Measurements from ENCODE around the gene UMODL1.

Gene UMODL1

GRCh38 chr21:42158846-42159245 is 87.7 kb downstream of the UMODL1 start:
- CTCF ChIA-PET: interaction anchor here (0.5 to 3.2 kb wide), 4 partner anchors 10 to 289 kb away, joined by 3 to 23 read pairs (median 4); no protein-coding TSS in a partner anchor

GRCh38 chr21:42159560-42160110 is 88.5 kb downstream of the UMODL1 start:
- no peaks in the 10 kb centered on the region for H3K4me1 ChIP-seq (ENCODE audit: control insufficient read depth, insufficient read depth, low read length)
- H3K27ac ChIP-seq (ENCODE audit: extremely low read depth, low read depth, low read length): no peak overlapping the region
- H3K9me3 ChIP-seq (ENCODE audit: control insufficient read depth, insufficient read depth, low read depth, low read length): no peaks in the 10 kb centered on the region
- ChIA-PET POLR2A (no interaction called here), CTCF (interaction anchor here (0.7 to 3.2 kb wide), 3 partner anchors 10 to 150 kb away, joined by 3 to 23 read pairs (median 3); no protein-coding TSS in a partner anchor)
- no peak for TF ChIP-seq ZNF621 (tag by site-specific recombination; IDR thresholded peaks at IDR 0.05)
- TF ChIP-seq, protein P1, sequence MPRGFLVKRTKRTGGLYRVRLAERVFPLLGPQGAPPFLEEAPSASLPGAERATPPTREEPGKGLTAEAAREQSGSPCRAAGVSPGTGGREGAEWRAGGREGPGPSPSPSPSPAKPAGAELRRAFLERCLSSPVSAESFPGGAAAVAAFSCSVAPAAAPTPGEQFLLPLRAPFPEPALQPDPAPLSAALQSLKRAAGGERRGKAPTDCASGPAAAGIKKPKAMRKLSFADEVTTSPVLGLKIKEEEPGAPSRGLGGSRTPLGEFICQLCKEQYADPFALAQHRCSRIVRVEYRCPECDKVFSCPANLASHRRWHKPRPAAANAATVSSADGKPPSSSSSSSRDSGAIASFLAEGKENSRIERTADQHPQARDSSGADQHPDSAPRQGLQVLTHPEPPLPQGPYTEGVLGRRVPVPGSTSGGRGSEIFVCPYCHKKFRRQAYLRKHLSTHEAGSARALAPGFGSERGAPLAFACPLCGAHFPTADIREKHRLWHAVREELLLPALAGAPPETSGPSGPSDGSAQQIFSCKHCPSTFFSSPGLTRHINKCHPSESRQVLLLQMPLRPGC (tag by site-specific recombination; IDR thresholded peaks at IDR 0.05): no peak
- TF ChIP-seq ZIC2 (tag by site-specific recombination; IDR thresholded peaks at IDR 0.05): peak; percentile 20; the same call in 1 of the 2 replicates
- TF ChIP-seq GLIS1 (tag by site-specific recombination; IDR thresholded peaks at IDR 0.05): peak; percentile 55
- no peak for TF ChIP-seq ZBTB21 (tag by site-specific recombination; IDR thresholded peaks at IDR 0.05)
- H3K4me3 ChIP-seq (ENCODE audit: low read depth, low read length): no peak overlapping the region
- H3K36me3 ChIP-seq (ENCODE audit: control insufficient read depth in 2 of 2, insufficient read depth in 1 of 2, low read length in 2 of 2): no peaks in the 10 kb centered on the region

More at GRCh38 chr21:42158846-42159245, 87.7 kb downstream of the UMODL1 start:
- no peaks in the 10 kb centered on the region for H3K36me3 ChIP-seq (ENCODE audit: control insufficient read depth in 2 of 2, insufficient read depth in 1 of 2, low read length in 2 of 2)
- H3K4me1 ChIP-seq (ENCODE audit: control insufficient read depth, insufficient read depth, low read length): no peaks in the 10 kb centered on the region
- TF ChIP-seq ZNF37A (tag by site-specific recombination; IDR thresholded peaks at IDR 0.05): no peak
- TF ChIP-seq ZIC2 (tag by site-specific recombination; IDR thresholded peaks at IDR 0.05): peak; percentile 22
- POLR2A ChIA-PET: no interaction called here
- no peak overlapping the region for H3K27ac ChIP-seq (ENCODE audit: extremely low read depth, low read depth, low read length)
- no peaks in the 10 kb centered on the region for H3K9me3 ChIP-seq (ENCODE audit: control insufficient read depth, insufficient read depth, low read depth, low read length)
- H3K4me3 ChIP-seq (ENCODE audit: low read depth, low read length): no peak overlapping the region

DNA sequence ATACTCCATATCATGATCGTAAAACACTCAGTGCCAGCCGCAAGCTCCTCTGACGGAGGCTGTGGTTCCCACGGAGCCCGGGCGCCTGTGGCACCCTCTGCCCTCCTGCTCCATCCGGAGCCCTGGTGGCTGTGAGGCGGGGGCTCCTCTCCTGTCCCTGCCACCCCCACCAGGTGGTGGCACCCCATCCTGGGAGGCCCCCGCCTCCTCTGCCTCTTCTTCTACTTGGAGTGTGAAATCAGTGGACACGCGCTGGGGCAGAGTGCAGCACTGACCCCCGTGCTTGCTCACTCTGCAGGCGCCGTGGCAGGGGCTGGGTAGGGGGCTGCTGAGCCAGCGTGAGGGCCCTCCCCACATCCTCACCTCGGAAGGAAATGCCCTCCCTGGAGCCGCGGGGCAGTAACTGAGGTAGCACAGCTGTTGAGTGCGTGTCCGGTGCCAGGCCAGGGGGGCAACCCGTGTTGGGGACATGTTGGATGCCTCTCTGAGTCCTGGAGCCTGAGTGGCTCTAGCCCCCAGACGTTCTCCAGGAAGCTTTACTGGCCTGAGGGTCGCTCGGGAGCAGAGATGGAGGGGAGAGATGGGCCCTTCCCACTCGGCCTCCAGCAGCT is 89.1 kb downstream of the UMODL1 start:
- no peak for TF ChIP-seq ZNF639 (tag by site-specific recombination; IDR thresholded peaks at IDR 0.05)
- POLR2A ChIA-PET: no interaction called here
- H3K4me3 ChIP-seq (ENCODE audit: low read depth, low read length): no peak overlapping the region
- H3K36me3 ChIP-seq (ENCODE audit: control insufficient read depth in 2 of 2, insufficient read depth in 1 of 2, low read length in 2 of 2): no peaks in the 10 kb centered on the region
- no peaks in the 10 kb centered on the region for H3K4me1 ChIP-seq (ENCODE audit: control insufficient read depth, insufficient read depth, low read length)
- CTCF ChIA-PET: no interaction called here
- no peak overlapping the region for H3K27ac ChIP-seq (ENCODE audit: extremely low read depth, low read depth, low read length)
- H3K9me3 ChIP-seq (ENCODE audit: control insufficient read depth, insufficient read depth, low read depth, low read length): no peaks in the 10 kb centered on the region

- TF ChIP-seq ZNF114 (tag by site-specific recombination; IDR thresholded peaks at IDR 0.05) (no peak), ZNF510 (tag by site-specific recombination; IDR thresholded peaks at IDR 0.05; ENCODE audit: insufficient replicate concordance) (no peak), ZBTB10 (tag by site-specific recombination; IDR thresholded peaks at IDR 0.05) (no peak), ZNF23 (tag by site-specific recombination; IDR thresholded peaks at IDR 0.05; ENCODE audit: borderline replicate concordance) (no peak), OSR2 (tag by site-specific recombination; IDR thresholded peaks at IDR 0.05) (no peak)
- no peak overlapping the region for H3K27ac ChIP-seq (ENCODE audit: extremely low read depth, low read depth, low read length)
- ChIA-PET CTCF (interaction anchor here (1.0 kb wide), 1 partner anchor 43 kb away, joined by 4 read pairs; no protein-coding TSS in a partner anchor), POLR2A (no interaction called here)
- no peak overlapping the region for H3K4me3 ChIP-seq (ENCODE audit: low read depth, low read length)
- no peaks in the 10 kb centered on the region for H3K9me3 ChIP-seq (ENCODE audit: control insufficient read depth, insufficient read depth, low read depth, low read length)
- no peaks in the 10 kb centered on the region for H3K36me3 ChIP-seq (ENCODE audit: control insufficient read depth in 2 of 2, insufficient read depth in 1 of 2, low read length in 2 of 2)
- no peaks in the 10 kb centered on the region for H3K4me1 ChIP-seq (ENCODE audit: control insufficient read depth, insufficient read depth, low read length)
Observed at GRCh38 chr21:42160765-42161164, 89.6 kb downstream of the UMODL1 start.

Measured in HEK293 (cell line).